ENCODE data around the gene VPS29. TPM values are rescaled to one million over a fixed set of nuclear protein-coding genes. Genes with fewer than 3 reads are reported as not detected.

The VPS29 gene
- total RNA-seq, 1 experiment from 2014 or later, result 66.3 TPM

GRCh38 chr12:110449799-110450497 is 52.0 kb downstream of the VPS29 start, which contains the start of gene ARPC3 (continued):
- TF ChIP-seq SMAD3 (CRISPR knock-in tag; IDR thresholded peaks at IDR 0.05; ENCODE audit: borderline replicate concordance), result no peak
- TF ChIP-seq ZBTB43 (CRISPR knock-in tag; IDR thresholded peaks at IDR 0.05), result 0 out of 2 replicates have a peak, but pooled peaks have one; percentile 21

- H3K4me1 Mint-ChIP-seq, result 0 out of 2 replicates have a peak, but pooled peaks cover 5% of the 10 kb centered on the region
- DNase-seq (ENCODE audit: low spot score), result no peak
- H3K27me3 Mint-ChIP-seq (ENCODE audit: low read depth), result no peaks in the 10 kb centered on the region
- no peaks in the 10 kb centered on the region for H3K9me3 Mint-ChIP-seq
- ChIA-PET CTCF (no interaction called here), POLR2A (no interaction called here)
- ATAC-seq, result no peak
- no peak overlapping the region for H3K27ac Mint-ChIP-seq
- peaks cover 30% of the 10 kb centered on the region for H3K36me3 Mint-ChIP-seq
- TF ChIP-seq AR (CRISPR knock-in tag; IDR thresholded peaks at IDR 0.05) (no peak), ZNF416 (CRISPR knock-in tag; IDR thresholded peaks at IDR 0.05) (no peak), PRDM15 (CRISPR knock-in tag; IDR thresholded peaks at IDR 0.05) (no peak), GABPB1 (CRISPR knock-in tag; IDR thresholded peaks at IDR 0.05) (no peak), ELF4 (CRISPR knock-in tag; IDR thresholded peaks at IDR 0.05; ENCODE audit: low read depth) (no peak), ETV6 (CRISPR knock-in tag; IDR thresholded peaks at IDR 0.05) (no peak), TEAD4 (CRISPR knock-in tag; IDR thresholded peaks at IDR 0.05) (no peak), NFYB (CRISPR knock-in tag; conservative IDR thresholded peaks at IDR 0.05; ENCODE audit: low read depth) (no peak), E2F5 (CRISPR knock-in tag; IDR thresholded peaks at IDR 0.05) (no peak), FOXP1 (CRISPR knock-in tag; IDR thresholded peaks at IDR 0.05; ENCODE audit: borderline replicate concordance) (no peak), IRF2 (CRISPR knock-in tag; IDR thresholded peaks at IDR 0.05; ENCODE audit: borderline replicate concordance, low read depth) (no peak), NFATC4 (CRISPR knock-in tag; IDR thresholded peaks at IDR 0.05) (no peak), PRRX2 (CRISPR knock-in tag; IDR thresholded peaks at IDR 0.05) (no peak), ATF3 (CRISPR knock-in tag; conservative IDR thresholded peaks at IDR 0.05) (no peak), NR2C2 (CRISPR knock-in tag; IDR thresholded peaks at IDR 0.05) (no peak)
- no peak overlapping the region for H3K4me3 Mint-ChIP-seq
These were observed 57.5 kb downstream of the VPS29 start for GRCh38 chr12:110444455-110444854.

Other genes starting within 250 kb of the VPS29 start
- 216 to 239 TPM (median 216 TPM) in 3 replicates for gene ATP2A2, start 220.9 kb downstream of the VPS29 start, total RNA-seq (2021)
- gene ANAPC7, start 98.4 kb downstream of the VPS29 start, total RNA-seq (2021), result 82.8 to 93.4 TPM (median 87.0 TPM) in 3 replicates
- gene ARPC3, start 51.8 kb downstream of the VPS29 start, total RNA-seq (2021), result 145 to 163 TPM (median 149 TPM) in 3 replicates
- gene GPN3, start 33.9 kb downstream of the VPS29 start, total RNA-seq (2021), result 46.4 to 53.0 TPM (median 51.2 TPM) in 3 replicates
- gene FAM216A, start 33.3 kb downstream of the VPS29 start, total RNA-seq (2021), result 16.9 to 20.2 TPM (median 19.7 TPM) in 3 replicates
- gene RAD9B, start 220 bp upstream of the VPS29 start, total RNA-seq (2021), result 0.09 to 0.32 TPM in 2 of 3 replicates, not detected in the other
- gene PPTC7, start 81.2 kb upstream of the VPS29 start, total RNA-seq (2021), result 14.2 to 15.6 TPM (median 14.9 TPM) in 3 replicates
- gene TCTN1, start 112.0 kb upstream of the VPS29 start, total RNA-seq (2021), result 10.3 to 15.9 TPM (median 13.9 TPM) in 3 replicates
- 5.7 to 8.4 TPM (median 7.9 TPM) in 3 replicates for gene HVCN1, start 187.0 kb upstream of the VPS29 start, total RNA-seq (2021)
- gene PPP1CC, start 240.8 kb upstream of the VPS29 start, total RNA-seq (2021), result 313 to 321 TPM (median 316 TPM) in 3 replicates

All from WTC11 (cell line).